Lower leg skin (tissue), 4 donors: ENCODE measurements around the gene MVB12A. TPM values are rescaled to one million over a fixed set of nuclear protein-coding genes. Genes with fewer than 3 reads are reported as not detected.

Experiments used
- DNase-seq, 2 donors: peaks; one replicate each; pipeline ENCODE4 v3.0.0-alpha.2; 2019; ENCODE audit warnings: low spot score in 2 of 2
- H3K4me3 ChIP-seq: fragments of 200-600 bp; sonication (generic); 2 replicates; pipeline ENCODE4 v1.5.1; 2017; ENCODE audit warnings: mild to moderate bottlenecking, low read depth; ENCODE audit not compliant: poor library complexity, severe bottlenecking
- POLR2A ChIP-seq, 2 donors: fragments of 450-650 bp; IDR thresholded peaks; one replicate each; pipeline ENCODE4 v1.6.1; 2016 to 2017; ENCODE audit warnings: antibody characterized with exemption in 2 of 2, mild to moderate bottlenecking in 1 of 2, moderate library complexity in 1 of 2
- WGBS, 2 donors: methylation state at CpG; one replicate each; pipeline ENCODE4 v1.1.5; 2018; 5-methylcytosine and 5-hydroxymethylcytosine counted together
- intact Hi-C: fragments of 100-400 bp; cut with DNase I; formaldehyde crosslinking; loops from one replicate; pipeline ENCODE4 v1.15.0; 2023; ENCODE audit warnings: low total_unique reads
- total RNA-seq, 4 donors: library from RNA; depleted of rRNA; stranded (reverse); fragments of >200 nt; gene quantifications; one replicate each; pipeline ENCODE4 v1.1.0, GENCODE V29; 2016
- TF ChIP-seq, protein P1 (sequence below), 3 donors: fragments of 450-650 bp; IDR thresholded peaks; one replicate each; pipeline ENCODE4 v1.5.1; 2016; ENCODE audit warnings: antibody characterized with exemption in 3 of 3, mild to moderate bottlenecking in 3 of 3, moderate library complexity in 2 of 3

The MVB12A gene
- total RNA-seq, 4 donors from 2014 or later: 66.8 to 86.4 (median 75.6) TPM

DNA sequence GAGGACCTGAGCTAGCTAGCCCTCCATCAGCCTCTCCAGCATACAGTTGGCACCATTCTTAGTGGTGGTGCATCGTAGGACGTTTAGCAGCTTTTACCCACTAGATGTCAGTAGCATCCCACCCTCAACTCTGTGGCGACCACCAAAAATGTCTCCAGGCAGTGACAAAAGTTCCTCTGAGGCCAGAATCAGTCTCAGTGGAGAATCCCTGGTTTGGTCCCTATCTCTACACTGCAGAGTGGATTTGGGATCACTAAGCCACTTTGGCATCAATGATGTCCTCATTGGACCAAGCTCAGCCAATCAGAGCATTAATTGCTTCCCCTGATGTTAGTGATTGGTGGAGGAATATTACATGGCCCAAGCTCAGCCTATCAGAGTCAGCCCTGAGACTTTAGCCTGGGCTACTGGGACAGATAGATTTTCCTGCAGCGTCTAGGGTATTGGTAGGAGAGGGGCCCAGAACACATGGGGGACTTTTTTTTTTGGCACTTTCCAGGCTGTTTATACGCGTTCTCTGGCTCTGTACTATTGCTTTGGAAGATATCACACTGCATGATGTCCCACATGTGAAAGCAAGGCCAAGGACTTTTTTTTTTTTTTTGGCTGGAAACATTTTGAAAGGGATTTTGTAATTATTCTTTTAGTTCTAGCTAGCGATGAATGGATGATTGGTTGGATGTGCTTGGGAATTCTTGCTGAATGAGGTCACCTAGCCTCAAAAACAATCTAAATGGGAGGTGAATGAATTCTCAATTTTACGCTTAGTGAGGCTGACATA lies 21.6 kb downstream of the MVB12A start:
- intact Hi-C loops: no loop called here
- no peak overlapping the region for H3K4me3 ChIP-seq
- TF ChIP-seq, protein P1, sequence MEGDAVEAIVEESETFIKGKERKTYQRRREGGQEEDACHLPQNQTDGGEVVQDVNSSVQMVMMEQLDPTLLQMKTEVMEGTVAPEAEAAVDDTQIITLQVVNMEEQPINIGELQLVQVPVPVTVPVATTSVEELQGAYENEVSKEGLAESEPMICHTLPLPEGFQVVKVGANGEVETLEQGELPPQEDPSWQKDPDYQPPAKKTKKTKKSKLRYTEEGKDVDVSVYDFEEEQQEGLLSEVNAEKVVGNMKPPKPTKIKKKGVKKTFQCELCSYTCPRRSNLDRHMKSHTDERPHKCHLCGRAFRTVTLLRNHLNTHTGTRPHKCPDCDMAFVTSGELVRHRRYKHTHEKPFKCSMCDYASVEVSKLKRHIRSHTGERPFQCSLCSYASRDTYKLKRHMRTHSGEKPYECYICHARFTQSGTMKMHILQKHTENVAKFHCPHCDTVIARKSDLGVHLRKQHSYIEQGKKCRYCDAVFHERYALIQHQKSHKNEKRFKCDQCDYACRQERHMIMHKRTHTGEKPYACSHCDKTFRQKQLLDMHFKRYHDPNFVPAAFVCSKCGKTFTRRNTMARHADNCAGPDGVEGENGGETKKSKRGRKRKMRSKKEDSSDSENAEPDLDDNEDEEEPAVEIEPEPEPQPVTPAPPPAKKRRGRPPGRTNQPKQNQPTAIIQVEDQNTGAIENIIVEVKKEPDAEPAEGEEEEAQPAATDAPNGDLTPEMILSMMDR (IDR thresholded peaks at IDR 0.05): no peak
- no peak for TF ChIP-seq POLR2A (IDR thresholded peaks at IDR 0.05)
- DNase-seq: no peak
- WGBS, 2 donors: 34 to 44% methylated on average over 8 of the region's 8 CpGs

- H3K4me3 ChIP-seq: no peak overlapping the region
- DNase-seq: no peak
- no peak for TF ChIP-seq POLR2A (IDR thresholded peaks at IDR 0.05)
- TF ChIP-seq, protein P1 (IDR thresholded peaks at IDR 0.05): no peak
- WGBS, 2 donors: 90 to 98% methylated on average over 1 of the region's 1 CpG
- intact Hi-C loops: no loop called here
Measured at GRCh38 chr19:17445526-17446165, 25.8 kb downstream of the MVB12A start.

DNA sequence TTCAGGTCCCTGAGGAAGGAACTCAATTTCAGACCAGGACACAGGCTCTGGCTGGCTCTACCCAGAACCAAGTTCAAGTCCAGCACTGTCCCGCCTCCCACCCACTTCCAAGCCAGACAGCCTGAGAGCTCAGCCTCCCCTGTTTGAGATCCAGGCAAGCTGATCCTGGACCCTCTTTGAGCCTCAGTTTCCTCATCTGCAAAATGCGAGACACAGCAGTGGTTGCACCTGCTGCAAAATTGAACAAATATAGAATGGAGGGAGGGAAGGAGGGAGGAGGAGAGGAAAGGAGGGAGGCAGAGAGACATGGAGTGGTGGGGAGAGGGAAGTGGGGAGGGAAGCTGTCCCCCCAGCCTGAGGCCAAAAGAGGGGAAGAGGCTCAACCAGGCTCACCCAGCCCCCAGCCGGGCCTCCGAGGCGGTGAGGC lies 27.9 kb downstream of the MVB12A start:
- no peak for TF ChIP-seq POLR2A (IDR thresholded peaks at IDR 0.05)
- TF ChIP-seq, protein P1 (IDR thresholded peaks at IDR 0.05): no peak
- 37 to 54% methylated on average over 5 of the region's 5 CpGs for WGBS, 2 donors
- no peak for DNase-seq
- intact Hi-C loops: no loop called here
- no peak overlapping the region for H3K4me3 ChIP-seq

DNA sequence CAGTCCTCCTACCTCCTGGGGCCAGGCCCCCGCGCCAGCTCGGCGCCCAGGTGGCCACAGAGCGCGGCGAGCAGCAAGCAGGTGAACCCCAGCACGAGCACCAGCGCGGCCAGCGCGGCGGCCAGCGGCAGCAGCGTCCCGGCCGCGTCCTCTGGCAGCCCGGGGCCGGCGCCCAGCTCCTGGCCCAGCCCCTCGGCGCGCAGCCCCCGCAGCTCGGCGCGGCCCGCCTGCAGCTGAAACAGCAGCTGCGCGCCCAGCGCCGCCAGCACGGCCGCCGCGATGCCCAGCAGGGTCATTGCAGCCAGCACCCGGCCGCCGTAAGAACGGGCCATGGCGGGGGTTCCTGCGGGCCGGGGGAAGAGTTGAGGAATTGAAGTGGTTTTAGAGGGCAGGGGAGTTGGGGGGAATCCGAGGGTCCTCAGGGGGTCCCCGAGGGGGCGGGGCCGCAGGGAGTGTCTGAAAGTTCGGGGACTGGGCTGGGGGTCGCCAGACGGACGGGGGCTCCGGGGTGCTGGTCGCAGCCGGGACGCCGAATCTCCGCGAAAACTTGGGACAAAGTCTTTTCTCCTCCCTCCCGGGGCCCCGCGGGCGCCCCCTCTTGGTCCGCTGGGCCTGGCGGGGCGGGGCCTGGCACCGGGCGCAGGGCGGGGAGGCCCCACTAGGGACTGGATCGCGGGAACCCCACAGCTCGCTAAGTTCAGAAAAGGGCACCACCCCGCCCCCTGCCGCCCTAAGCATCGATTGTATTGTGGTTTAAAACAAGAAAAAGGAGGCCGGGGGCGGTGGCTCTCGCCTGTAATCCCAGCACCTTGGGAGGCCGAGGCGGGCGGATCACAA lies 28.5 kb downstream of the MVB12A start, which contains the start of gene TMEM221:
TMEM221 (minus strand) TSS at position 538 of the 837 bp plus-strand sequence; CDS start at position 332, 206 bp downstream.
- H3K4me3 ChIP-seq: no peak within 1 kb of the TSS
- intact Hi-C loops: no loop called here
- TF ChIP-seq, protein P1 (IDR thresholded peaks at IDR 0.05): no peak
- TF ChIP-seq POLR2A (IDR thresholded peaks at IDR 0.05): no peak
- WGBS, 2 donors: 4 to 6% methylated on average over 38 to 53 of the region's 81 CpGs
- DNase-seq: peak in 1 of 2 donors; percentile 92

- intact Hi-C loops: no loop called here
- 35 to 41% methylated on average over 8 of the region's 8 CpGs for WGBS, 2 donors
- no peak overlapping the region for H3K4me3 ChIP-seq
- TF ChIP-seq, protein P1 (IDR thresholded peaks at IDR 0.05): no peak
- TF ChIP-seq POLR2A (IDR thresholded peaks at IDR 0.05): no peak
- DNase-seq: no peak
Measured at GRCh38 chr19:17450264-17451075, 30.6 kb downstream of the MVB12A start.
